ENCODE data around the gene PPP2CA.

GRCh38 chr5:134183481-134183880 is 42.4 kb downstream of the PPP2CA start:
- TF ChIP-seq, protein P1, sequence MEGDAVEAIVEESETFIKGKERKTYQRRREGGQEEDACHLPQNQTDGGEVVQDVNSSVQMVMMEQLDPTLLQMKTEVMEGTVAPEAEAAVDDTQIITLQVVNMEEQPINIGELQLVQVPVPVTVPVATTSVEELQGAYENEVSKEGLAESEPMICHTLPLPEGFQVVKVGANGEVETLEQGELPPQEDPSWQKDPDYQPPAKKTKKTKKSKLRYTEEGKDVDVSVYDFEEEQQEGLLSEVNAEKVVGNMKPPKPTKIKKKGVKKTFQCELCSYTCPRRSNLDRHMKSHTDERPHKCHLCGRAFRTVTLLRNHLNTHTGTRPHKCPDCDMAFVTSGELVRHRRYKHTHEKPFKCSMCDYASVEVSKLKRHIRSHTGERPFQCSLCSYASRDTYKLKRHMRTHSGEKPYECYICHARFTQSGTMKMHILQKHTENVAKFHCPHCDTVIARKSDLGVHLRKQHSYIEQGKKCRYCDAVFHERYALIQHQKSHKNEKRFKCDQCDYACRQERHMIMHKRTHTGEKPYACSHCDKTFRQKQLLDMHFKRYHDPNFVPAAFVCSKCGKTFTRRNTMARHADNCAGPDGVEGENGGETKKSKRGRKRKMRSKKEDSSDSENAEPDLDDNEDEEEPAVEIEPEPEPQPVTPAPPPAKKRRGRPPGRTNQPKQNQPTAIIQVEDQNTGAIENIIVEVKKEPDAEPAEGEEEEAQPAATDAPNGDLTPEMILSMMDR (IDR thresholded peaks at IDR 0.05) = no peak
- no peak for TF ChIP-seq POLR2A (IDR thresholded peaks at IDR 0.05)
- TF ChIP-seq POLR2AphosphoS5 (IDR thresholded peaks at IDR 0.05) = no peak

All from prostate gland (tissue), 2 donors.